Measurements from ENCODE around the gene LINC00305.

LINC00305 gene

DNA sequence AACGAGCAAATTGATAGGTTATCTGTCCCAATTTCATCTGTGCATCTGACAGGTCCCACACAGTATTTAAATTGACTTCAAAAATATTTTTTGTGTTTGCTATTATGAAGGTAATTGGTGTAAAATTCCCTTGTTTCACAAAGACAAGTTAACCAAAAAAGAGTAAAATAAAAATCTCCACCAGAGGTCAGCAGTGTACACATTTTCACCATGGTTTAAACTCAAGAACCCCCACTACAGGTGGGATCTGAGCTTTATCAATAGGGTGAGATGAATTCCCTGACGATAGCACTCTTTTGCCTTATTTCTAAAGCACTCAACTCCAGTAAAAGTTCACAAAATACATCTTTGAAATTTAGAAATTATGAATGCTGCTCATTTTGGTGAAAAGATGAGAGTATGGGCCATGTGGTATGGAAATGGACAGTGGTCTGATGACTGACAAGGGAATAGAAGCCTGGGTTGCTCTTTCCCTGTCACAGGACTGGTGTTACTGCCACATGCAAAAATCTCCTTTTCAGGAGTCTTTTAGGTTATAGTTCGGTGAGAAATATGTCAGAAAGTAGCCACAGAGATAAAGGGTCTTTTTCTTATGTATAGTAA is 111.0 kb downstream of the LINC00305 start:
- no peak for DNase-seq (ENCODE audit: low read depth in 1 of 2, low spot score in 1 of 2)

DNA sequence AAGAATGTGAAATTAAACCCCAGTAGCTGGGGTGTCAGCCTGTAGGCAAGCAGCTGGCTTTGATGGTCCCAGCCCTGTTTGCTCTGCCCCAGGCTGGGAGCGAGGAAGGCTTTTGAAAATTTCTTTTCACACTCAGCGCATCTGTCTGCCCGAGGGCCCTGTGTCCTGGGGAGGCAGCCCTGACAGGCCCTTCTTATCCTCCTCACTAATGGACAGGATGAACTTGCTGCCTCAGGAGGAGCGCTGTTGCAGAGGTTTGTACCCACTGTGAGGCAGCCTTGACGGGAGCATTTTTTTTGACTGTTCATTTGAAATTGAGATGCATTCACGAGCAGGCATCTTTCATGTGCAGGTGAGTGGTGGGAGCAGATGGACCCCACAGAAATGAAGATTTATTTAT is 116.6 kb downstream of the LINC00305 start:
- no peak for DNase-seq (ENCODE audit: low read depth in 1 of 2, low spot score in 1 of 2)

DNA sequence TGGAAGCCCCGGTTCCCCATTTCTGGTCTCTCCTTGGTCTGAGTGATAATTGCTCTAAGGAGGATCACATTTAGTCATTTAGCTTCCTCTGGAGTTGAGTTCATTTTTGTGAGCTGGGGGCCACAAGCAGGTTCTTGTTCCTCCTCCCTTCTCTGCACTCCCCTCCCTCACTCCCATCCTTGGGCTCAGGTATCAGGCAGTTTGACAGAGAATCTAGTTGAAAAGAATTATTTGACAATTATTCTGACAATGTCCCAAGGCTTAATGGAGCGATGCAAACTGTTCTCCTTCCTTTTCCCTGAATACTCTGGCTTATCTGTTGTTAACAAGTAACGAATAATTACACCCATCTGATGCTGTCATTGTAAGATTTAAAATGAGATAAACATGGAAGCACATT is 117.5 kb downstream of the LINC00305 start:
- no peak for DNase-seq (ENCODE audit: low read depth in 1 of 2, low spot score in 1 of 2)
